B cell (primary cell): ENCODE measurements around the gene PINK1. TPM values are rescaled to one million over a fixed set of nuclear protein-coding genes. Genes with fewer than 3 reads are reported as not detected.

Experiments used
- ATAC-seq: fragments of 200-7000 bp; cut with Tn5 transposase; one replicate; pipeline ENCODE4 v1.10.0; 2021; ENCODE audit warnings: low read depth, mild to moderate bottlenecking, moderate number of reproducible peaks, moderate library complexity
- CTCF ChIA-PET: fragments of 350-600 bp; sonication (Branson Sonifier 250); formaldehyde crosslinking; loops from one replicate; lab custom pipeline; 2021; ENCODE audit warnings: antibody characterized with exemption, inconsistent platforms; lab: Charles Lee
- POLR2A ChIA-PET: fragments of 350-600 bp; sonication (Branson Sonifier 250); formaldehyde crosslinking; loops from one replicate; lab custom pipeline; 2021; ENCODE audit warnings: antibody characterized with exemption; lab: Charles Lee
- DNase-seq: peaks from one replicate; pipeline ENCODE4 v3.0.0; 2013
- H2AFZ ChIP-seq: 2 replicates; pipeline ENCODE4 v1.6.1; 2012; ENCODE audit warnings: mild to moderate bottlenecking, low read depth, low read length; ENCODE audit not compliant: insufficient read depth, poor library complexity, severe bottlenecking
- H3K27ac ChIP-seq, 2 donors: 1 replicate in 1 of 2; 2 replicates in 1 of 2; pipeline ENCODE4 v1.5.1; 2012 to 2013; ENCODE audit warnings: low read length in 2 of 2, mild to moderate bottlenecking in 2 of 2, moderate library complexity in 1 of 2
- H3K27me3 ChIP-seq, 4 experiments: fragments of 200-600 bp in 1 of 4; sonication (generic) in 1 of 4; replicated peaks in 1 of 4; 1 replicate in 2 of 4; 2 replicates in 2 of 4; pipeline versions ENCODE4 v1.6.1 to v1.7.0; 2013 to 2016; ENCODE audit warnings: low read length in 3 of 4, mild to moderate bottlenecking in 2 of 4, mixed read lengths in 1 of 4, moderate library complexity in 1 of 4; ENCODE audit not compliant: insufficient read depth in 4 of 4, control insufficient read depth in 3 of 4; ENCODE audit errors: control extremely low read depth in 1 of 4
- H3K36me3 ChIP-seq, 2 experiments: replicated peaks in 1 of 2; 1 replicate in 1 of 2; 2 replicates in 1 of 2; pipeline versions ENCODE4 v1.6.1 to v1.7.1; 2013; ENCODE audit warnings: low read length in 1 of 2; ENCODE audit not compliant: insufficient read depth in 2 of 2, control insufficient read depth in 1 of 2; ENCODE audit errors: control extremely low read depth in 1 of 2, extremely low read depth in 1 of 2
- H3K4me1 ChIP-seq, 2 donors: fragments of 200-600 bp in 1 of 2; sonication (generic) in 1 of 2; 1 replicate in 1 of 2; 2 replicates in 1 of 2; pipeline versions ENCODE4 v1.5.1 to v1.6.1; 2013 to 2017; ENCODE audit warnings: low read length in 2 of 2; ENCODE audit not compliant: control insufficient read depth in 2 of 2, insufficient read depth in 2 of 2
- H3K4me2 ChIP-seq: replicated peaks from 2 replicates; pipeline ENCODE3; 2012; ENCODE audit warnings: mild to moderate bottlenecking, low read depth, low read length; ENCODE audit not compliant: poor library complexity, severe bottlenecking
- H3K4me3 ChIP-seq, 5 experiments: fragments of 200-600 bp in 1 of 5; sonication (generic) in 1 of 5; 1 replicate in 3 of 5; 2 replicates in 2 of 5; pipeline versions ENCODE4 v1.5.1 to v1.7.0; 2011 to 2016; ENCODE audit warnings: low read length in 4 of 5, mild to moderate bottlenecking in 4 of 5, low read depth in 2 of 5, control low read depth in 1 of 5, moderate library complexity in 1 of 5; ENCODE audit not compliant: insufficient read depth in 1 of 5; ENCODE audit errors: control extremely low read depth in 1 of 5, extremely low read depth in 1 of 5
- H3K79me2 ChIP-seq: fragments of 200-600 bp; sonication (generic); one replicate; pipeline ENCODE4 v1.6.0; 2016; ENCODE audit warnings: low read length; ENCODE audit not compliant: control insufficient read depth, insufficient read depth
- H3K9ac ChIP-seq: fragments of 200-600 bp; sonication (generic); 2 replicates; pipeline ENCODE4 v1.6.1; 2017; ENCODE audit warnings: mild to moderate bottlenecking, low read length, moderate library complexity
- H3K9me3 ChIP-seq, 3 donors: one replicate each; pipeline versions ENCODE4 v1.6.1 to v1.7.1; 2013; ENCODE audit warnings: low read length in 2 of 3; ENCODE audit not compliant: control insufficient read depth in 2 of 3, insufficient read depth in 1 of 3; ENCODE audit errors: control extremely low read depth in 1 of 3
- H4K20me1 ChIP-seq: 2 replicates; pipeline ENCODE4 v1.6.0; 2012; ENCODE audit warnings: mild to moderate bottlenecking, low read length; ENCODE audit not compliant: insufficient read depth, control insufficient read depth, poor library complexity, severe bottlenecking
- H3K27ac Mint-ChIP-seq: one replicate; pipeline ENCODE4 v1.8.0; 2021; ENCODE audit warnings: mixed read lengths
- H3K27me3 Mint-ChIP-seq: one replicate; pipeline ENCODE4 v1.8.0; 2021; ENCODE audit warnings: mixed read lengths
- H3K4me1 Mint-ChIP-seq: one replicate; pipeline ENCODE4 v1.8.0; 2021; ENCODE audit warnings: mixed read lengths
- H3K4me3 Mint-ChIP-seq: one replicate; pipeline ENCODE4 v1.8.0; 2021; ENCODE audit warnings: mixed read lengths
- H3K9me3 Mint-ChIP-seq: one replicate; pipeline ENCODE4 v1.8.0; 2022; ENCODE audit warnings: mixed read lengths; ENCODE audit not compliant: insufficient read depth
- EZH2 ChIP-seq: IDR thresholded peaks from 2 replicates; pipeline ENCODE4 v1.6.1; 2012; ENCODE audit warnings: borderline replicate concordance, low read depth, mild to moderate bottlenecking, moderate library complexity, low read length; ENCODE audit not compliant: insufficient read depth, poor library complexity, severe bottlenecking
- WGBS: methylation state at CpG from one replicate; pipeline ENCODE4 v1.1.5; 2013; ENCODE audit warnings: missing lambda C conversion rate; ENCODE audit not compliant: insufficient coverage; 5-methylcytosine and 5-hydroxymethylcytosine counted together
- intact Hi-C: fragments of 100-400 bp; cut with micrococcal nuclease; formaldehyde crosslinking; loops from one replicate; pipeline ENCODE4 v1.10.0; 2022
- polyA plus RNA-seq: library from polyadenylated mRNA; depleted of rRNA; stranded (reverse); fragments of >200 nt; gene quantifications from 2 replicates; pipeline ENCODE4 v1.2.3, GENCODE V29; 2012
- total RNA-seq, 2 donors: library from RNA; stranded (reverse); fragments of 120-200 nt in 1 of 2; gene quantifications; 1 replicate in 1 of 2; 2 replicates in 1 of 2; pipeline versions ENCODE4 v1.2.3 to v1.2.4, GENCODE V29; 2013 to 2022
- TF ChIP-seq, protein P1 (sequence below): fragments of 200-600 bp; IDR thresholded peaks from one replicate; pipeline ENCODE4 v1.8.0; 2022; ENCODE audit warnings: antibody characterized with exemption, mild to moderate bottlenecking

PINK1 gene
- total and polyA plus RNA-seq, 2 donors (not counting 1 experiment from before 2014, with no cell fraction given) = 5.8 to 14.3 TPM

DNA sequence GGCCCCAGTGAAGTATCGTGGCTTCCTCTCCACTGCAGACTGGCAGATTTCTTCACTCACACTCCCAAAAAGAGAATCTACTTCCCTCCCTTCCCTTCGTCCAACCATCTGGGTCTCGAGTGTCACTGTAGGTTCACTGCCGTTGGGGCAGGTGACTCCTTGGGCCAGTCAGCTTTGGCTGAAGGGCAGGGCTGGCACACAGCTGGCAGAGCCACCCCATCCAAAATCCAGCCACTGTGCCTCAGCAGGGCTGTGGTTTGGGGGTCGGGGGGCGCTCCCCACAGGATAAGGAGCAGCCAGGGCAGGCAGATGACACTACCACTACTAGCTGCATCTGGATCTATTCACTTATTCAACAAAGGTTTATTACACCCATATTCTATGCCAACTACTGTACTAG, 9.8 kb downstream of the PINK1 start:
- no peak overlapping the region for H3K4me3 ChIP-seq
- no peak overlapping the region for H3K4me2 ChIP-seq
- ATAC-seq (no peak), DNase-seq (no peak)
- POLR2A ChIA-PET = no interaction called here
- Mint-ChIP-seq H3K27ac (no peak overlapping the region), H3K4me3 (no peak overlapping the region), H3K27me3 (no peaks in the 10 kb centered on the region), H3K4me1 (no peaks in the 10 kb centered on the region), H3K9me3 (no peaks in the 10 kb centered on the region)
- no peaks in the 10 kb centered on the region for H3K79me2 ChIP-seq
- no peak overlapping the region for H3K27ac ChIP-seq
- H3K4me1 ChIP-seq = no peaks in the 10 kb centered on the region
- peaks cover 0 to 14% of the 10 kb centered on the region in 2 experiments for H3K36me3 ChIP-seq
- no peaks in the 10 kb centered on the region for H4K20me1 ChIP-seq
- H3K9me3 ChIP-seq = no peaks in the 10 kb centered on the region
- CTCF ChIA-PET = interaction anchor here (2.3 to 4.4 kb wide), 2 partner anchors 11 to 118 kb away, joined by 8 to 27 read pairs; partner anchors contain the start of gene PINK1
- H2AFZ ChIP-seq = no peak overlapping the region
- TF ChIP-seq, protein P1, sequence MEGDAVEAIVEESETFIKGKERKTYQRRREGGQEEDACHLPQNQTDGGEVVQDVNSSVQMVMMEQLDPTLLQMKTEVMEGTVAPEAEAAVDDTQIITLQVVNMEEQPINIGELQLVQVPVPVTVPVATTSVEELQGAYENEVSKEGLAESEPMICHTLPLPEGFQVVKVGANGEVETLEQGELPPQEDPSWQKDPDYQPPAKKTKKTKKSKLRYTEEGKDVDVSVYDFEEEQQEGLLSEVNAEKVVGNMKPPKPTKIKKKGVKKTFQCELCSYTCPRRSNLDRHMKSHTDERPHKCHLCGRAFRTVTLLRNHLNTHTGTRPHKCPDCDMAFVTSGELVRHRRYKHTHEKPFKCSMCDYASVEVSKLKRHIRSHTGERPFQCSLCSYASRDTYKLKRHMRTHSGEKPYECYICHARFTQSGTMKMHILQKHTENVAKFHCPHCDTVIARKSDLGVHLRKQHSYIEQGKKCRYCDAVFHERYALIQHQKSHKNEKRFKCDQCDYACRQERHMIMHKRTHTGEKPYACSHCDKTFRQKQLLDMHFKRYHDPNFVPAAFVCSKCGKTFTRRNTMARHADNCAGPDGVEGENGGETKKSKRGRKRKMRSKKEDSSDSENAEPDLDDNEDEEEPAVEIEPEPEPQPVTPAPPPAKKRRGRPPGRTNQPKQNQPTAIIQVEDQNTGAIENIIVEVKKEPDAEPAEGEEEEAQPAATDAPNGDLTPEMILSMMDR = no peak
- no peaks in the 10 kb centered on the region for H3K27me3 ChIP-seq
- no peak overlapping the region for H3K9ac ChIP-seq
- intact Hi-C loops = no loop called here
- 77% methylated on average over 6 of the region's 6 CpGs for WGBS

DNA sequence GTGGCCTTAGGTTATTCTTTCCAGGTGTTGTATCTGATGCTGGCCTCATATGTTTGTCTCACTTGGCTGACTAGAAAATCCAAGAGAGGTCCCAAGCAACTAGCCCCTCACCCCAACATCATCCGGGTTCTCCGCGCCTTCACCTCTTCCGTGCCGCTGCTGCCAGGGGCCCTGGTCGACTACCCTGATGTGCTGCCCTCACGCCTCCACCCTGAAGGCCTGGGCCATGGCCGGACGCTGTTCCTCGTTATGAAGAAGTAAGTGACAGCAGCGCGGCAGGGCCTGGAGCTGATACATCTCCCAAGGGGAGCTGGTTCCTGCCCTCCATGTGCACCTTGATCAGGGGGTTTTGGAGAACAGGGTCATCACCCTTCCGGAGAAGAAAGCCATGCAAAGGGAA, 11.2 kb downstream of the PINK1 start:
- Histone ChIP-seq H3K27ac (no peak overlapping the region), H3K4me1 (no peaks in the 10 kb centered on the region), H3K79me2 (no peaks in the 10 kb centered on the region), H3K4me3 (no peak overlapping the region), H3K4me2 (no peak overlapping the region), H2AFZ (no peak overlapping the region), H3K27me3 (no peaks in the 10 kb centered on the region), H3K9me3 (no peaks in the 10 kb centered on the region), H3K36me3 (peaks cover 5 to 23% of the 10 kb centered on the region in 2 experiments), H4K20me1 (no peaks in the 10 kb centered on the region), H3K9ac (no peak overlapping the region)
- ChIA-PET CTCF (no interaction called here), POLR2A (no interaction called here)
- H3K4me1 Mint-ChIP-seq = no peaks in the 10 kb centered on the region
- no peak for ATAC-seq
- DNase-seq = no peak
- no peak overlapping the region for H3K27ac Mint-ChIP-seq
- intact Hi-C loops = no loop called here
- H3K27me3 Mint-ChIP-seq = no peaks in the 10 kb centered on the region
- H3K9me3 Mint-ChIP-seq = no peaks in the 10 kb centered on the region
- TF ChIP-seq, protein P1 = no peak
- no peak for TF ChIP-seq EZH2
- WGBS = 93% methylated on average over 13 of the region's 13 CpGs
- no peak overlapping the region for H3K4me3 Mint-ChIP-seq
